ENCODE data around the gene P2RX4.

DNA sequence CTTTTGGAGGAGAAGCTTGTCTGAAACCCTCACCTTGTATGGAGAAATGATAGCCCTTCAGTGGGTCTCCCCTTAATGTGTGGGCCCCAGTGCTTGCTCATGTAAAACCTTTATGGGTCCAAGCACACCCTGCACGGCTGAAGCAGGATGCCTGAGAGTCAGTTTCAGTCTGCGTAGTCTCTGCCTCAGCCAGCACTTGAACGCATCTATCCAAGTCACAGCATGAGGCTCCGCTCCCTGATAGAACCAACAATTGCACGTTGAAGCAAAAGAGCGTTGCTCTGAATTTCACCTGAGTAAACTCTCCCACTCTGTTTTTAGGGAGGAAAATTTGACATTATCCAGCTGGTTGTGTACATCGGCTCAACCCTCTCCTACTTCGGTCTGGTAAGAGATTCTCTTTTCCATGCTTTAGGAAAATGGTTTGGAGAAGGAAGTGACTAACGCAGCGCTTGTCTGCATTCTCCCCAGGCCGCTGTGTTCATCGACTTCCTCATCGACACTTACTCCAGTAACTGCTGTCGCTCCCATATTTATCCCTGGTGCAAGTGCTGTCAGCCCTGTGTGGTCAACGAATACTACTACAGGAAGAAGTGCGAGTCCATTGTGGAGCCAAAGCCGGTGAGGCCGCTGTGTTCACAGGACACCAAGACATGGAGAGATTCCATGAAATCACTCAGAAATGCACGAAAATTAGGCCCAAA, 33.0 kb upstream of the P2RX4 start:
- TF ChIP-seq, protein P1, sequence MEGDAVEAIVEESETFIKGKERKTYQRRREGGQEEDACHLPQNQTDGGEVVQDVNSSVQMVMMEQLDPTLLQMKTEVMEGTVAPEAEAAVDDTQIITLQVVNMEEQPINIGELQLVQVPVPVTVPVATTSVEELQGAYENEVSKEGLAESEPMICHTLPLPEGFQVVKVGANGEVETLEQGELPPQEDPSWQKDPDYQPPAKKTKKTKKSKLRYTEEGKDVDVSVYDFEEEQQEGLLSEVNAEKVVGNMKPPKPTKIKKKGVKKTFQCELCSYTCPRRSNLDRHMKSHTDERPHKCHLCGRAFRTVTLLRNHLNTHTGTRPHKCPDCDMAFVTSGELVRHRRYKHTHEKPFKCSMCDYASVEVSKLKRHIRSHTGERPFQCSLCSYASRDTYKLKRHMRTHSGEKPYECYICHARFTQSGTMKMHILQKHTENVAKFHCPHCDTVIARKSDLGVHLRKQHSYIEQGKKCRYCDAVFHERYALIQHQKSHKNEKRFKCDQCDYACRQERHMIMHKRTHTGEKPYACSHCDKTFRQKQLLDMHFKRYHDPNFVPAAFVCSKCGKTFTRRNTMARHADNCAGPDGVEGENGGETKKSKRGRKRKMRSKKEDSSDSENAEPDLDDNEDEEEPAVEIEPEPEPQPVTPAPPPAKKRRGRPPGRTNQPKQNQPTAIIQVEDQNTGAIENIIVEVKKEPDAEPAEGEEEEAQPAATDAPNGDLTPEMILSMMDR (IDR thresholded peaks at IDR 0.05): no peak
- no peak for TF ChIP-seq POLR2A (IDR thresholded peaks at IDR 0.05)
